Measurements from ENCODE around the gene SIM2.

Gene SIM2

GRCh38 chr21:36767096-36767495, 68.2 kb downstream of the SIM2 start:
- no peaks in the 10 kb centered on the region for H3K4me1 ChIP-seq
- H3K36me3 ChIP-seq (ENCODE audit: control insufficient read depth, insufficient read depth, low read length), result no peaks in the 10 kb centered on the region
- no peak for TF ChIP-seq CTCF (IDR thresholded peaks at IDR 0.05)
- H3K27me3 ChIP-seq (ENCODE audit: control insufficient read depth, insufficient read depth, low read length), result no peaks in the 10 kb centered on the region
- H3K27ac ChIP-seq, result no peak overlapping the region
- H3K9ac ChIP-seq, result no peak overlapping the region
- no peak overlapping the region for H3K4me2 ChIP-seq (ENCODE audit: low read length)
- H3K4me3 ChIP-seq (ENCODE audit: low read depth, low read length), result no peak overlapping the region
- no peaks in the 10 kb centered on the region for H3K79me2 ChIP-seq
- H3K9me3 ChIP-seq (ENCODE audit: control insufficient read depth, low read length), result no peaks in the 10 kb centered on the region
- no peak overlapping the region for H2AFZ ChIP-seq

- H3K79me2 ChIP-seq, result no peaks in the 10 kb centered on the region
- no peak overlapping the region for H3K27ac ChIP-seq
- H3K27me3 ChIP-seq (ENCODE audit: control insufficient read depth, insufficient read depth, low read length), result no peaks in the 10 kb centered on the region
- H3K9me3 ChIP-seq (ENCODE audit: control insufficient read depth, low read length), result no peaks in the 10 kb centered on the region
- H2AFZ ChIP-seq, result no peak overlapping the region
- H3K9ac ChIP-seq, result no peak overlapping the region
- no peak for TF ChIP-seq CTCF (IDR thresholded peaks at IDR 0.05)
- H3K4me3 ChIP-seq (ENCODE audit: low read depth, low read length), result no peak overlapping the region
- no peak overlapping the region for H3K4me2 ChIP-seq (ENCODE audit: low read length)
- H3K4me1 ChIP-seq, result no peaks in the 10 kb centered on the region
- H3K36me3 ChIP-seq (ENCODE audit: control insufficient read depth, insufficient read depth, low read length), result no peaks in the 10 kb centered on the region
Measured at GRCh38 chr21:36768496-36768895, 69.6 kb downstream of the SIM2 start.

- Histone ChIP-seq H3K9me3 (ENCODE audit: control insufficient read depth, low read length) (no peaks in the 10 kb centered on the region), H3K4me2 (ENCODE audit: low read length) (no peak overlapping the region), H3K27ac (no peak overlapping the region), H3K79me2 (no peaks in the 10 kb centered on the region), H3K36me3 (ENCODE audit: control insufficient read depth, insufficient read depth, low read length) (no peaks in the 10 kb centered on the region), H3K4me1 (no peaks in the 10 kb centered on the region), H3K9ac (no peak overlapping the region), H2AFZ (no peak overlapping the region), H3K27me3 (ENCODE audit: control insufficient read depth, insufficient read depth, low read length) (no peaks in the 10 kb centered on the region), H3K4me3 (ENCODE audit: low read depth, low read length) (no peak overlapping the region)
- TF ChIP-seq CTCF (IDR thresholded peaks at IDR 0.05), result no peak
Measured at GRCh38 chr21:36769051-36769839, 70.3 kb downstream of the SIM2 start.

- H3K9me3 ChIP-seq (ENCODE audit: control insufficient read depth, low read length), result no peaks in the 10 kb centered on the region
- no peak overlapping the region for H3K27ac ChIP-seq
- no peak overlapping the region for H3K9ac ChIP-seq
- no peak overlapping the region for H3K4me3 ChIP-seq (ENCODE audit: low read depth, low read length)
- no peak overlapping the region for H2AFZ ChIP-seq
- no peaks in the 10 kb centered on the region for H3K36me3 ChIP-seq (ENCODE audit: control insufficient read depth, insufficient read depth, low read length)
- H3K4me1 ChIP-seq, result no peaks in the 10 kb centered on the region
- H3K27me3 ChIP-seq (ENCODE audit: control insufficient read depth, insufficient read depth, low read length), result no peaks in the 10 kb centered on the region
- no peaks in the 10 kb centered on the region for H3K79me2 ChIP-seq
- no peak for TF ChIP-seq CTCF (IDR thresholded peaks at IDR 0.05)
- no peak overlapping the region for H3K4me2 ChIP-seq (ENCODE audit: low read length)
Measured at GRCh38 chr21:36773117-36773516, 74.2 kb downstream of the SIM2 start.

GRCh38 chr21:36773995-36774394, 75.1 kb downstream of the SIM2 start:
- H3K4me3 ChIP-seq (ENCODE audit: low read depth, low read length), result no peak overlapping the region
- no peaks in the 10 kb centered on the region for H3K27me3 ChIP-seq (ENCODE audit: control insufficient read depth, insufficient read depth, low read length)
- no peaks in the 10 kb centered on the region for H3K4me1 ChIP-seq
- H3K27ac ChIP-seq, result no peak overlapping the region
- H3K4me2 ChIP-seq (ENCODE audit: low read length), result no peak overlapping the region
- no peak overlapping the region for H2AFZ ChIP-seq
- no peaks in the 10 kb centered on the region for H3K36me3 ChIP-seq (ENCODE audit: control insufficient read depth, insufficient read depth, low read length)
- no peak for TF ChIP-seq CTCF (IDR thresholded peaks at IDR 0.05)
- no peaks in the 10 kb centered on the region for H3K79me2 ChIP-seq
- no peak overlapping the region for H3K9ac ChIP-seq
- no peaks in the 10 kb centered on the region for H3K9me3 ChIP-seq (ENCODE audit: control insufficient read depth, low read length)

Measured in parathyroid adenoma (tissue), 2 donors.